ENCODE data around the gene MED14. TPM values are rescaled to one million over a fixed set of nuclear protein-coding genes. Genes with fewer than 3 reads are reported as not detected.

Gene MED14
- total RNA-seq, 1 experiment from 2014 or later = 83.3 TPM

- TF ChIP-seq, protein P1, sequence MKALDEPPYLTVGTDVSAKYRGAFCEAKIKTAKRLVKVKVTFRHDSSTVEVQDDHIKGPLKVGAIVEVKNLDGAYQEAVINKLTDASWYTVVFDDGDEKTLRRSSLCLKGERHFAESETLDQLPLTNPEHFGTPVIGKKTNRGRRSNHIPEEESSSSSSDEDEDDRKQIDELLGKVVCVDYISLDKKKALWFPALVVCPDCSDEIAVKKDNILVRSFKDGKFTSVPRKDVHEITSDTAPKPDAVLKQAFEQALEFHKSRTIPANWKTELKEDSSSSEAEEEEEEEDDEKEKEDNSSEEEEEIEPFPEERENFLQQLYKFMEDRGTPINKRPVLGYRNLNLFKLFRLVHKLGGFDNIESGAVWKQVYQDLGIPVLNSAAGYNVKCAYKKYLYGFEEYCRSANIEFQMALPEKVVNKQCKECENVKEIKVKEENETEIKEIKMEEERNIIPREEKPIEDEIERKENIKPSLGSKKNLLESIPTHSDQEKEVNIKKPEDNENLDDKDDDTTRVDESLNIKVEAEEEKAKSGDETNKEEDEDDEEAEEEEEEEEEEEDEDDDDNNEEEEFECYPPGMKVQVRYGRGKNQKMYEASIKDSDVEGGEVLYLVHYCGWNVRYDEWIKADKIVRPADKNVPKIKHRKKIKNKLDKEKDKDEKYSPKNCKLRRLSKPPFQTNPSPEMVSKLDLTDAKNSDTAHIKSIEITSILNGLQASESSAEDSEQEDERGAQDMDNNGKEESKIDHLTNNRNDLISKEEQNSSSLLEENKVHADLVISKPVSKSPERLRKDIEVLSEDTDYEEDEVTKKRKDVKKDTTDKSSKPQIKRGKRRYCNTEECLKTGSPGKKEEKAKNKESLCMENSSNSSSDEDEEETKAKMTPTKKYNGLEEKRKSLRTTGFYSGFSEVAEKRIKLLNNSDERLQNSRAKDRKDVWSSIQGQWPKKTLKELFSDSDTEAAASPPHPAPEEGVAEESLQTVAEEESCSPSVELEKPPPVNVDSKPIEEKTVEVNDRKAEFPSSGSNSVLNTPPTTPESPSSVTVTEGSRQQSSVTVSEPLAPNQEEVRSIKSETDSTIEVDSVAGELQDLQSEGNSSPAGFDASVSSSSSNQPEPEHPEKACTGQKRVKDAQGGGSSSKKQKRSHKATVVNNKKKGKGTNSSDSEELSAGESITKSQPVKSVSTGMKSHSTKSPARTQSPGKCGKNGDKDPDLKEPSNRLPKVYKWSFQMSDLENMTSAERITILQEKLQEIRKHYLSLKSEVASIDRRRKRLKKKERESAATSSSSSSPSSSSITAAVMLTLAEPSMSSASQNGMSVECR (CRISPR knock-in tag; IDR thresholded peaks at IDR 0.05; ENCODE audit: borderline replicate concordance) = no peak
- TF ChIP-seq, protein P2, sequence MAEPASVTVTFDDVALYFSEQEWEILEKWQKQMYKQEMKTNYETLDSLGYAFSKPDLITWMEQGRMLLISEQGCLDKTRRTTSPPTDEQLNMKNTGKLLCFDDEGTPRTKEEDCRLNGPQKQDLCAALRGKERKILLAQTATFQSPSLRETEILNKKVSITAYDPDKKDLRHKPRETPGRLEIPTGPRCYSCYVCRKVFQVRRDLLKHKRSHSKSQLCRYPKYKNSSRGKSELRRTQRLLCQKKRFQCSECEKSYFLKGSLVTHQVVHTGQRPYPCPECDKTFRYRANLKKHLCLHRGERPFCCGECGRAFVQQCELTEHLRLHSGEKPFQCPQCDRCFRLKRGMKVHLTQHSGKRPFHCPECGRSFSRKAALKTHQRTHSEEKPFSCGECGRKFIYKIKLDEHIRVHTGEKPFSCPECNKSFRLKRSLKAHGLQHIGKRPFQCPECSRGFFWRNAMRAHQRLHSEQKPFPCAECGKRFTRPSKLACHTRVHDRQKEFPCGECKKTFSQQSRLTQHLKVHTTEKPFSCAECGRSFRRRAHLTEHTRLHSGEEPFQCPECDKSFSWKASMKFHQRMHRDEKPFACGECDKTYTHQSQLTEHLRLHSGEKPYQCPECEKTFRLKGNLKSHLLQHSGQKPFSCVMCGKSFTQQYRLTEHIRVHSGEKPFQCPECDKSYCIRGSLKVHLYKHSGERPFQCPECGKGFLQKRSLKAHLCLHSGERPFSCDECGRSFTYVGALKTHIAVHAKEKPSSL (CRISPR knock-in tag; conservative IDR thresholded peaks at IDR 0.05) = no peak
- no peak for TF ChIP-seq SOX15 (CRISPR knock-in tag; IDR thresholded peaks at IDR 0.05)
Observed at GRCh38 chrX:40700640-40701342, 34.6 kb downstream of the MED14 start (continued).

- TF ChIP-seq, protein P3, sequence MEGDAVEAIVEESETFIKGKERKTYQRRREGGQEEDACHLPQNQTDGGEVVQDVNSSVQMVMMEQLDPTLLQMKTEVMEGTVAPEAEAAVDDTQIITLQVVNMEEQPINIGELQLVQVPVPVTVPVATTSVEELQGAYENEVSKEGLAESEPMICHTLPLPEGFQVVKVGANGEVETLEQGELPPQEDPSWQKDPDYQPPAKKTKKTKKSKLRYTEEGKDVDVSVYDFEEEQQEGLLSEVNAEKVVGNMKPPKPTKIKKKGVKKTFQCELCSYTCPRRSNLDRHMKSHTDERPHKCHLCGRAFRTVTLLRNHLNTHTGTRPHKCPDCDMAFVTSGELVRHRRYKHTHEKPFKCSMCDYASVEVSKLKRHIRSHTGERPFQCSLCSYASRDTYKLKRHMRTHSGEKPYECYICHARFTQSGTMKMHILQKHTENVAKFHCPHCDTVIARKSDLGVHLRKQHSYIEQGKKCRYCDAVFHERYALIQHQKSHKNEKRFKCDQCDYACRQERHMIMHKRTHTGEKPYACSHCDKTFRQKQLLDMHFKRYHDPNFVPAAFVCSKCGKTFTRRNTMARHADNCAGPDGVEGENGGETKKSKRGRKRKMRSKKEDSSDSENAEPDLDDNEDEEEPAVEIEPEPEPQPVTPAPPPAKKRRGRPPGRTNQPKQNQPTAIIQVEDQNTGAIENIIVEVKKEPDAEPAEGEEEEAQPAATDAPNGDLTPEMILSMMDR (IDR thresholded peaks at IDR 0.05) = no peak
- TF ChIP-seq FOXP1 (CRISPR knock-in tag; IDR thresholded peaks at IDR 0.05; ENCODE audit: borderline replicate concordance) = no peak
- no peak for TF ChIP-seq JAZF1 (CRISPR knock-in tag; IDR thresholded peaks at IDR 0.05)
- no peaks in the 10 kb centered on the region for H3K9me3 Mint-ChIP-seq
- peaks cover 70% of the 10 kb centered on the region for H3K36me3 Mint-ChIP-seq
- ChIA-PET CTCF (no interaction called here), POLR2A (no interaction called here)
- H3K4me1 Mint-ChIP-seq = no peaks in the 10 kb centered on the region
- H3K4me3 Mint-ChIP-seq = no peak overlapping the region
- H3K27ac Mint-ChIP-seq = no peak overlapping the region
- ATAC-seq (no peak), DNase-seq (ENCODE audit: low spot score) (no peak)
- H3K27me3 Mint-ChIP-seq (ENCODE audit: low read depth) = no peaks in the 10 kb centered on the region
Observed at GRCh38 chrX:40698851-40699250, 36.5 kb downstream of the MED14 start.

- peak overlapping the region; percentile 16; the same call in 1 of the 2 replicates for H3K27ac Mint-ChIP-seq
Observed at GRCh38 chrX:40694802-40695201, 40.5 kb downstream of the MED14 start.

More at GRCh38 chrX:40694802-40695201, 40.5 kb downstream of the MED14 start:
- no peaks in the 10 kb centered on the region for H3K9me3 Mint-ChIP-seq
- no peak for TF ChIP-seq MXD4 (CRISPR knock-in tag; IDR thresholded peaks at IDR 0.05; ENCODE audit: borderline replicate concordance)
- TF ChIP-seq, protein P4, sequence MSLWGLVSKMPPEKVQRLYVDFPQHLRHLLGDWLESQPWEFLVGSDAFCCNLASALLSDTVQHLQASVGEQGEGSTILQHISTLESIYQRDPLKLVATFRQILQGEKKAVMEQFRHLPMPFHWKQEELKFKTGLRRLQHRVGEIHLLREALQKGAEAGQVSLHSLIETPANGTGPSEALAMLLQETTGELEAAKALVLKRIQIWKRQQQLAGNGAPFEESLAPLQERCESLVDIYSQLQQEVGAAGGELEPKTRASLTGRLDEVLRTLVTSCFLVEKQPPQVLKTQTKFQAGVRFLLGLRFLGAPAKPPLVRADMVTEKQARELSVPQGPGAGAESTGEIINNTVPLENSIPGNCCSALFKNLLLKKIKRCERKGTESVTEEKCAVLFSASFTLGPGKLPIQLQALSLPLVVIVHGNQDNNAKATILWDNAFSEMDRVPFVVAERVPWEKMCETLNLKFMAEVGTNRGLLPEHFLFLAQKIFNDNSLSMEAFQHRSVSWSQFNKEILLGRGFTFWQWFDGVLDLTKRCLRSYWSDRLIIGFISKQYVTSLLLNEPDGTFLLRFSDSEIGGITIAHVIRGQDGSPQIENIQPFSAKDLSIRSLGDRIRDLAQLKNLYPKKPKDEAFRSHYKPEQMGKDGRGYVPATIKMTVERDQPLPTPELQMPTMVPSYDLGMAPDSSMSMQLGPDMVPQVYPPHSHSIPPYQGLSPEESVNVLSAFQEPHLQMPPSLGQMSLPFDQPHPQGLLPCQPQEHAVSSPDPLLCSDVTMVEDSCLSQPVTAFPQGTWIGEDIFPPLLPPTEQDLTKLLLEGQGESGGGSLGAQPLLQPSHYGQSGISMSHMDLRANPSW (CRISPR knock-in tag; conservative IDR thresholded peaks at IDR 0.05; ENCODE audit: low read depth) = no peak
- TF ChIP-seq, protein P5, sequence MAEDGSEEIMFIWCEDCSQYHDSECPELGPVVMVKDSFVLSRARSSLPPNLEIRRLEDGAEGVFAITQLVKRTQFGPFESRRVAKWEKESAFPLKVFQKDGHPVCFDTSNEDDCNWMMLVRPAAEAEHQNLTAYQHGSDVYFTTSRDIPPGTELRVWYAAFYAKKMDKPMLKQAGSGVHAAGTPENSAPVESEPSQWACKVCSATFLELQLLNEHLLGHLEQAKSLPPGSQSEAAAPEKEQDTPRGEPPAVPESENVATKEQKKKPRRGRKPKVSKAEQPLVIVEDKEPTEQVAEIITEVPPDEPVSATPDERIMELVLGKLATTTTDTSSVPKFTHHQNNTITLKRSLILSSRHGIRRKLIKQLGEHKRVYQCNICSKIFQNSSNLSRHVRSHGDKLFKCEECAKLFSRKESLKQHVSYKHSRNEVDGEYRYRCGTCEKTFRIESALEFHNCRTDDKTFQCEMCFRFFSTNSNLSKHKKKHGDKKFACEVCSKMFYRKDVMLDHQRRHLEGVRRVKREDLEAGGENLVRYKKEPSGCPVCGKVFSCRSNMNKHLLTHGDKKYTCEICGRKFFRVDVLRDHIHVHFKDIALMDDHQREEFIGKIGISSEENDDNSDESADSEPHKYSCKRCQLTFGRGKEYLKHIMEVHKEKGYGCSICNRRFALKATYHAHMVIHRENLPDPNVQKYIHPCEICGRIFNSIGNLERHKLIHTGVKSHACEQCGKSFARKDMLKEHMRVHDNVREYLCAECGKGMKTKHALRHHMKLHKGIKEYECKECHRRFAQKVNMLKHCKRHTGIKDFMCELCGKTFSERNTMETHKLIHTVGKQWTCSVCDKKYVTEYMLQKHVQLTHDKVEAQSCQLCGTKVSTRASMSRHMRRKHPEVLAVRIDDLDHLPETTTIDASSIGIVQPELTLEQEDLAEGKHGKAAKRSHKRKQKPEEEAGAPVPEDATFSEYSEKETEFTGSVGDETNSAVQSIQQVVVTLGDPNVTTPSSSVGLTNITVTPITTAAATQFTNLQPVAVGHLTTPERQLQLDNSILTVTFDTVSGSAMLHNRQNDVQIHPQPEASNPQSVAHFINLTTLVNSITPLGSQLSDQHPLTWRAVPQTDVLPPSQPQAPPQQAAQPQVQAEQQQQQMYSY (CRISPR knock-in tag; IDR thresholded peaks at IDR 0.05) = no peak
- TF ChIP-seq CDX4 (CRISPR knock-in tag; IDR thresholded peaks at IDR 0.05; ENCODE audit: borderline replicate concordance) = no peak
- ChIA-PET CTCF (no interaction called here), POLR2A (no interaction called here)
- H3K27me3 Mint-ChIP-seq (ENCODE audit: low read depth) = no peaks in the 10 kb centered on the region
- H3K4me1 Mint-ChIP-seq = no peaks in the 10 kb centered on the region
- ATAC-seq (no peak), DNase-seq (ENCODE audit: low spot score) (no peak)
- H3K36me3 Mint-ChIP-seq = peaks cover 67% of the 10 kb centered on the region
- no peak overlapping the region for H3K4me3 Mint-ChIP-seq

All from WTC11 (cell line).